ENCODE results near the gene ERC2. TPM values are rescaled to one million over a fixed set of nuclear protein-coding genes. Genes with fewer than 3 reads are reported as not detected.

ERC2 gene
- polyA plus RNA-seq, 1 experiment = 0.07 TPM

DNA sequence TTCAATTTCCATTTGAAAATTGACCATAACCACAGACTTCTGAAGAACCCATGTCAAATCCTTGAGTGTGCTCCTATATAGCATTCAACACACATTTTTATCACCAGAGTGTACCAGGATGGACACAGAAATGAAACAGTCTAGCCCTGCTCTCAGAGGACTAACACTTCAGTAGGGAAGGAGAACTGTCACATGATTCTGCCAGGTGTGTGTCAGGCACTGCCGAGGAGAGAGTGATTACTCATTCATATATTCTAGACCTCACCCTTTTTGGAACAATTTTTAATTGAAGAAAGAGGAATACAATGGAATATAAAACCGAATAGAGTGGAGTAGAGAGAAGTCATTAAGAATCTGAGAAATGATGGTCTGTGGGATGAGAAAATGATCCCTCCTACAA lies 125.8 kb downstream of the ERC2 start:
- Histone ChIP-seq H3K27me3 (ENCODE audit: control insufficient read depth, insufficient read depth, low read length) (no peaks in the 10 kb centered on the region), H3K36me3 (ENCODE audit: control insufficient read depth, insufficient read depth, low read length) (no peaks in the 10 kb centered on the region), H3K4me3 (ENCODE audit: low read depth, low read length) (no peak overlapping the region)
- POLR2A ChIA-PET = no interaction called here
- CTCF ChIA-PET = interaction anchor here (2.8 kb wide), 1 partner anchor 152 kb away, joined by 9 read pairs; no protein-coding TSS in a partner anchor
- TF ChIP-seq, protein P1, sequence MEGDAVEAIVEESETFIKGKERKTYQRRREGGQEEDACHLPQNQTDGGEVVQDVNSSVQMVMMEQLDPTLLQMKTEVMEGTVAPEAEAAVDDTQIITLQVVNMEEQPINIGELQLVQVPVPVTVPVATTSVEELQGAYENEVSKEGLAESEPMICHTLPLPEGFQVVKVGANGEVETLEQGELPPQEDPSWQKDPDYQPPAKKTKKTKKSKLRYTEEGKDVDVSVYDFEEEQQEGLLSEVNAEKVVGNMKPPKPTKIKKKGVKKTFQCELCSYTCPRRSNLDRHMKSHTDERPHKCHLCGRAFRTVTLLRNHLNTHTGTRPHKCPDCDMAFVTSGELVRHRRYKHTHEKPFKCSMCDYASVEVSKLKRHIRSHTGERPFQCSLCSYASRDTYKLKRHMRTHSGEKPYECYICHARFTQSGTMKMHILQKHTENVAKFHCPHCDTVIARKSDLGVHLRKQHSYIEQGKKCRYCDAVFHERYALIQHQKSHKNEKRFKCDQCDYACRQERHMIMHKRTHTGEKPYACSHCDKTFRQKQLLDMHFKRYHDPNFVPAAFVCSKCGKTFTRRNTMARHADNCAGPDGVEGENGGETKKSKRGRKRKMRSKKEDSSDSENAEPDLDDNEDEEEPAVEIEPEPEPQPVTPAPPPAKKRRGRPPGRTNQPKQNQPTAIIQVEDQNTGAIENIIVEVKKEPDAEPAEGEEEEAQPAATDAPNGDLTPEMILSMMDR (IDR thresholded peaks at IDR 0.05; ENCODE audit: insufficient read depth, low read depth, low read length) = no peak
- DNase-seq (ENCODE audit: low read depth) = no peak

DNA sequence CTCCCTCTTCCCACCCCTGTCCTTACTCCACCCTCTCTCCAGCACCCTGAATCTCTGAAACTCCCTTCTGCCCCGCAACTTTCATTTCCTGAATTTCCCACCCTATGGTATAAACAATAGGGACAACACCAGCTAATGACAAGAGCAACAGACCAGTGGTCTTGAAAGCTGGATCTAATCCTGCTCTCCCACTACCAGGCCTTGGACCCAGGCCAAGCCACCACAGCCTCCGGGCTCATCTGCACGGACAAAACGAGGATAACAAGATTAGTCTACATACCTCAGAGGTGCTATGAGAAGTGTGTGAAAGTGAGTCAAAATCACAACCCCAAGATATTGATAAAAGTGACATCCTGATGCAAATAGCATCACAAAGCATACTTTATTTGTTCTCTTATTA lies 128.6 kb downstream of the ERC2 start:
- POLR2A ChIA-PET = no interaction called here
- Histone ChIP-seq H3K4me3 (ENCODE audit: low read depth, low read length) (no peak overlapping the region), H3K36me3 (ENCODE audit: control insufficient read depth, insufficient read depth, low read length) (no peaks in the 10 kb centered on the region), H3K27me3 (ENCODE audit: control insufficient read depth, insufficient read depth, low read length) (no peaks in the 10 kb centered on the region)
- DNase-seq (ENCODE audit: low read depth) = no peak
- CTCF ChIA-PET = interaction anchor here (0.6 to 2.8 kb wide), 11 partner anchors 9 to 650 kb away, joined by 3 to 9 read pairs (median 3); no protein-coding TSS in a partner anchor
- TF ChIP-seq, protein P1 (IDR thresholded peaks at IDR 0.05; ENCODE audit: insufficient read depth, low read depth, low read length) = no peak

DNA sequence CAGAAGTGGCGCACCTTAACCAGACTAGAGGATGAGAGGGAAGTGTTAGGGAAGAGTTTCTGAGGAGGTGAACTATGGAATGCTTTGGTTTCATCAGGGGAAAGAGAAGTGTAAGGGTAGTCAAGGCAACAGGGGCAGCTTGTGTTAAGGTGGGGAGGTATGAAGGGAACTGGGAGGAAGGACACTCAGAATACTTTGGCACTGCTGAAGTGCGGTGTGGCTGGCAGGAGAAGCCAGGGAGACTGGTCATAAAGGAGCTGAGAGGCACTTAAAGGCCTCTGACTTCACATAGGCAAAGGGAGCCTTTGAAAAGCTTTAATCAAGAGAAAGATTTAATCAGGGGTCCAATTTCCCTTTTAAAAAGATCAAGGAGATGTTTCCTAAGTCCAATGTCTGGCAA lies 129.0 kb downstream of the ERC2 start:
- Histone ChIP-seq H3K4me3 (ENCODE audit: low read depth, low read length) (no peak overlapping the region), H3K36me3 (ENCODE audit: control insufficient read depth, insufficient read depth, low read length) (no peaks in the 10 kb centered on the region), H3K27me3 (ENCODE audit: control insufficient read depth, insufficient read depth, low read length) (no peaks in the 10 kb centered on the region)
- ChIA-PET CTCF (interaction anchor here (1.2 to 2.4 kb wide), 3 partner anchors 14 to 650 kb away, joined by 3 to 9 read pairs (median 3); no protein-coding TSS in a partner anchor), POLR2A (interaction anchor here (0.6 kb wide), 1 partner anchor 1983 kb away, joined by 3 read pairs; no protein-coding TSS in a partner anchor)
- no peak for DNase-seq (ENCODE audit: low read depth)
- TF ChIP-seq, protein P1 (IDR thresholded peaks at IDR 0.05; ENCODE audit: insufficient read depth, low read depth, low read length) = no peak

DNA sequence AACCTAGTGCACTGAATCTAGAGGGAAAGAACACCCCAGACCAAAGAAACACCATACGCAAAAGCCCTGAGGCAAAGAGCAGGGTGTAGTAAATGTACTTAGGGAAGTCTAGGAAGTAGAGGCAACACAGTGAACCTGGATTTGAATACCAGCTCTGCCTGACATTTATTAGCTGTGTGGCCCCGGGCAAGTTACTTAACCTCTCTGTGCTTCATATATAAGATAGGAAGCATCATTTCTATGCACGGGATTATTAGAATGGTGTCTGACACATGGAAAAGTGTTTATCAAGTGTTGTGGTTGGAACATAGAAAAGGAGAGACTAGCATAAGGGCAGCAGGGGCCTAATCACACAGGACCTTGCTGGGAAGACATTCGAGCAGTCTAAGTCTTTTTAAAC lies 132.2 kb downstream of the ERC2 start:
- H3K27me3 ChIP-seq (ENCODE audit: control insufficient read depth, insufficient read depth, low read length) = no peaks in the 10 kb centered on the region
- H3K36me3 ChIP-seq (ENCODE audit: control insufficient read depth, insufficient read depth, low read length) = no peaks in the 10 kb centered on the region
- TF ChIP-seq, protein P1 (IDR thresholded peaks at IDR 0.05; ENCODE audit: insufficient read depth, low read depth, low read length) = no peak
- ChIA-PET POLR2A (no interaction called here), CTCF (no interaction called here)
- DNase-seq (ENCODE audit: low read depth) = no peak
- no peak overlapping the region for H3K4me3 ChIP-seq (ENCODE audit: low read depth, low read length)

DNA sequence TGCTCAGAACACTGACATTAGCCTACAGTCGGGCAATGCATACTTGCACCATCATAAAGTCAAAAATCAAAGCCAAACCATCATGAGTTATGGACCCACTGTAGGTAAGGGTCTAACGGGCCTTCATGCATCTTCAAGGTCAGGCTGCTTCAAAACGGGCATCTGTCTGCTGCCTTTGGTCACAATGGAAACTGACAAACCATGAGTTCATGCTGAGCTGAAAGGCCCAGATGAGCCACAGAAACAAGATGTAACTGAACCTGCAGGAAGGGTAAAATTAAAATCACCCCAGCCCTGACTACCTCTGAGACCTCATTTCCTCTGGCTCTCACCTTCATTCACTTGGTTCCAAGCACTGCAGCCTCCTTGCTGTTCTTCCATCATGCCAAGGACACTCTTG lies 143.8 kb downstream of the ERC2 start:
- H3K4me3 ChIP-seq (ENCODE audit: low read depth, low read length) = no peak overlapping the region
- no peaks in the 10 kb centered on the region for H3K27me3 ChIP-seq (ENCODE audit: control insufficient read depth, insufficient read depth, low read length)
- DNase-seq (ENCODE audit: low read depth) = no peak
- TF ChIP-seq, protein P1 (IDR thresholded peaks at IDR 0.05; ENCODE audit: insufficient read depth, low read depth, low read length) = no peak
- POLR2A ChIA-PET = no interaction called here
- no peaks in the 10 kb centered on the region for H3K36me3 ChIP-seq (ENCODE audit: control insufficient read depth, insufficient read depth, low read length)
- CTCF ChIA-PET = interaction anchor here (0.9 kb wide), 1 partner anchor 23 kb away, joined by 3 read pairs; no protein-coding TSS in a partner anchor
